H1 (cell line): ENCODE data around the gene TRPT1. TPM values are rescaled to one million over a fixed set of nuclear protein-coding genes. Genes with fewer than 3 reads are reported as not detected.

Source experiments
- CTCF ChIA-PET: fragments of 300-600 bp; sonication (Branson Sonifier 250); formaldehyde crosslinking; loops from one replicate; lab custom pipeline; 2021; ENCODE audit not compliant: partially characterized antibody; lab: Charles Lee
- POLR2A ChIA-PET: fragments of 300-600 bp; sonication (Branson Sonifier 250); formaldehyde crosslinking; loops from one replicate; lab custom pipeline; 2021; ENCODE audit warnings: inconsistent platforms; ENCODE audit not compliant: partially characterized antibody; lab: Charles Lee
- DNase-seq, 2 experiments: peaks; one replicate each; pipeline versions ENCODE4 v3.0.0 to v3.0.0-alpha.2; 2010 to 2022; ENCODE audit warnings: low spot score in 2 of 2, low read depth in 1 of 2, mixed read lengths in 1 of 2
- FAIRE-seq: peaks from 2 replicates; lab custom pipeline; 2011; peaks lifted over from hg19 to GRCh38; lab: Jason Lieb, UNC
- H2AFZ ChIP-seq: 2 replicates; pipeline ENCODE4 v1.8.1; 2012; ENCODE audit warnings: low read length, inconsistent platforms
- H2AK5ac ChIP-seq: 2 replicates; pipeline ENCODE4 v1.6.1; 2013; ENCODE audit warnings: low read depth, low read length
- H2BK120ac ChIP-seq: replicated peaks from 2 replicates; pipeline ENCODE3; 2013; ENCODE audit warnings: low read depth, low read length, inconsistent platforms
- H2BK12ac ChIP-seq: 2 replicates; pipeline ENCODE4 v1.6.1; 2013; ENCODE audit warnings: low read depth, low read length
- H2BK15ac ChIP-seq: 2 replicates; pipeline ENCODE4 v1.6.1; 2013; ENCODE audit warnings: low read length
- H2BK20ac ChIP-seq: 2 replicates; pipeline ENCODE4 v1.6.1; 2013; ENCODE audit warnings: low read length
- H2BK5ac ChIP-seq: 2 replicates; pipeline ENCODE4 v1.6.1; 2013; ENCODE audit warnings: low read depth, low read length
- H3K14ac ChIP-seq: 2 replicates; pipeline ENCODE4 v1.6.1; 2013; ENCODE audit warnings: inconsistent platforms; ENCODE audit not compliant: insufficient read length
- H3K18ac ChIP-seq: 2 replicates; pipeline ENCODE4 v1.6.1; 2013; ENCODE audit warnings: low read length; ENCODE audit errors: extremely low read depth
- H3K23ac ChIP-seq: 2 replicates; pipeline ENCODE4 v1.6.1; 2013; ENCODE audit warnings: inconsistent platforms; ENCODE audit not compliant: insufficient read length
- H3K23me2 ChIP-seq: 2 replicates; pipeline ENCODE4 v1.6.1; 2013; ENCODE audit warnings: low read depth, low read length
- H3K27ac ChIP-seq: 2 replicates; pipeline ENCODE4 v1.6.1; 2011; ENCODE audit warnings: low read depth, low read length, inconsistent platforms
- H3K27me3 ChIP-seq, 4 experiments: replicated peaks in 1 of 4; 1 replicate in 1 of 4; 2 replicates in 3 of 4; pipeline versions ENCODE4 v1.6.1 to v1.8.1; 2011 to 2013; ENCODE audit warnings: low read length in 3 of 4, mild to moderate bottlenecking in 3 of 4, inconsistent platforms in 2 of 4, mixed read lengths in 2 of 4, moderate library complexity in 1 of 4; ENCODE audit not compliant: control insufficient read depth in 3 of 4, insufficient read depth in 3 of 4; ENCODE audit errors: extremely low read depth in 1 of 4
- H3K36me3 ChIP-seq, 4 experiments: 2 replicates each; pipeline versions ENCODE4 v1.6.1 to v1.8.1; 2011 to 2013; ENCODE audit warnings: mild to moderate bottlenecking in 4 of 4, low read length in 3 of 4, moderate library complexity in 2 of 4, control low read depth in 1 of 4, inconsistent platforms in 1 of 4; ENCODE audit not compliant: insufficient read depth in 4 of 4, control insufficient read depth in 2 of 4
- H3K4ac ChIP-seq: replicated peaks from 2 replicates; pipeline ENCODE3; 2013; ENCODE audit warnings: low read length, low read depth, mixed read lengths, inconsistent platforms; ENCODE audit not compliant: insufficient read length
- H3K4me1 ChIP-seq, 4 experiments: replicated peaks in 1 of 4; 1 replicate in 1 of 4; 2 replicates in 3 of 4; pipeline versions ENCODE4 v1.6.1 to v1.8.1; 2011 to 2013; ENCODE audit warnings: low read length in 3 of 4, inconsistent platforms in 2 of 4, mixed read lengths in 1 of 4; ENCODE audit not compliant: insufficient read depth in 4 of 4, control insufficient read depth in 3 of 4
- H3K4me2 ChIP-seq, 2 experiments: 2 replicates each; pipeline versions ENCODE4 v1.6.1 to v1.8.1; 2011 to 2013; ENCODE audit warnings: low read depth in 2 of 2, low read length in 2 of 2, control low read depth in 1 of 2, inconsistent platforms in 1 of 2, mild to moderate bottlenecking in 1 of 2; ENCODE audit not compliant: insufficient read depth in 1 of 2
- H3K4me3 ChIP-seq, 4 experiments: fragments of 200-600, 300-600 bp in 1 of 4; sonication (generic), shearing (Covaris generic), sonication (Bioruptor Twin) in 1 of 4; 2 replicates each; pipeline versions ENCODE4 v1.5.1 to v1.8.1; 2011 to 2016; ENCODE audit warnings: low read length in 4 of 4, low read depth in 3 of 4, control low read depth in 2 of 4, inconsistent platforms in 2 of 4, mild to moderate bottlenecking in 2 of 4, mixed read lengths in 1 of 4, moderate library complexity in 1 of 4; ENCODE audit not compliant: insufficient read depth in 2 of 4; ENCODE audit errors: extremely low read depth in 1 of 4
- H3K56ac ChIP-seq: replicated peaks from 2 replicates; pipeline ENCODE3; 2013; ENCODE audit warnings: low read depth, mild to moderate bottlenecking, mixed read lengths, low read length, inconsistent platforms; ENCODE audit not compliant: insufficient read length
- H3K79me1 ChIP-seq: 2 replicates; pipeline ENCODE4 v1.6.1; 2013; ENCODE audit warnings: low read depth, low read length, control low read depth
- H3K79me2 ChIP-seq, 2 experiments: 2 replicates each; pipeline versions ENCODE4 v1.6.1 to v1.8.1; 2012 to 2013; ENCODE audit warnings: low read length in 2 of 2, mild to moderate bottlenecking in 2 of 2, inconsistent platforms in 1 of 2; ENCODE audit not compliant: insufficient read depth in 2 of 2, control insufficient read depth in 1 of 2
- H3K9ac ChIP-seq, 4 experiments: replicated peaks in 1 of 4; 1 replicate in 1 of 4; 2 replicates in 3 of 4; pipeline versions ENCODE4 v1.6.1 to v1.8.1; 2011 to 2013; ENCODE audit warnings: low read depth in 3 of 4, low read length in 3 of 4, control low read depth in 2 of 4, mild to moderate bottlenecking in 2 of 4, moderate library complexity in 2 of 4, inconsistent platforms in 1 of 4; ENCODE audit errors: extremely low read depth in 1 of 4
- H3K9me3 ChIP-seq, 2 experiments: 2 replicates each; pipeline versions ENCODE4 v1.6.1 to v1.8.1; 2012 to 2013; ENCODE audit warnings: mild to moderate bottlenecking in 2 of 2, moderate library complexity in 2 of 2, control low read depth in 1 of 2, inconsistent platforms in 1 of 2, low read depth in 1 of 2, low read length in 1 of 2, mixed read lengths in 1 of 2; ENCODE audit not compliant: insufficient read depth in 2 of 2
- H4K20me1 ChIP-seq, 2 experiments: replicated peaks in 1 of 2; 2 replicates each; pipeline versions ENCODE3 to v1.8.1; 2011 to 2013; ENCODE audit warnings: inconsistent platforms in 2 of 2, low read length in 2 of 2, mild to moderate bottlenecking in 1 of 2; ENCODE audit not compliant: insufficient read depth in 2 of 2, control insufficient read depth in 1 of 2
- H4K5ac ChIP-seq: 2 replicates; pipeline ENCODE4 v1.6.1; 2013; ENCODE audit warnings: low read length, low read depth, mixed read lengths, inconsistent platforms; ENCODE audit not compliant: insufficient read length
- H4K8ac ChIP-seq: 2 replicates; pipeline ENCODE4 v1.8.0; 2013; ENCODE audit warnings: mild to moderate bottlenecking, moderate library complexity, low read length, inconsistent platforms; ENCODE audit not compliant: insufficient read depth; ENCODE audit errors: extremely low read depth
- H4K91ac ChIP-seq: replicated peaks from 2 replicates; pipeline ENCODE3; 2013; ENCODE audit warnings: low read length, mixed read lengths, inconsistent platforms; ENCODE audit not compliant: insufficient read length
- ASH2L ChIP-seq: fragments of 200-600, 300-600 bp; sonication (generic); IDR thresholded peaks from one replicate; pipeline ENCODE4 v1.7.1; 2017; ENCODE audit warnings: low read length
- CEBPB ChIP-seq: IDR thresholded peaks from 2 replicates; pipeline ENCODE4 v1.6.1; 2012; ENCODE audit warnings: low read depth, low read length
- GABPA ChIP-seq: IDR thresholded peaks from 2 replicates; pipeline ENCODE4 v1.6.1; 2011; ENCODE audit warnings: mild to moderate bottlenecking, low read length, moderate library complexity, borderline replicate concordance; ENCODE audit not compliant: insufficient read depth
- GTF2F1 ChIP-seq: IDR thresholded peaks from 2 replicates; pipeline ENCODE4 v1.6.1; 2012; ENCODE audit warnings: low read depth, low read length, improper control_type of control experiment, borderline replicate concordance
- JUND ChIP-seq: IDR thresholded peaks from 2 replicates; pipeline ENCODE4 v1.6.1; 2011; ENCODE audit warnings: mild to moderate bottlenecking, improper control_type of control experiment, low read length
- KDM1A ChIP-seq: fragments of 200-600, 300-600 bp; sonication (generic); IDR thresholded peaks from 2 replicates; pipeline ENCODE4 v1.7.1; 2016; ENCODE audit warnings: mild to moderate bottlenecking, low read length, borderline replicate concordance
- KDM5A ChIP-seq: fragments of 200-600 bp; IDR thresholded peaks from 2 replicates; pipeline ENCODE4 v1.7.1; 2012; ENCODE audit warnings: mild to moderate bottlenecking, low read length, inconsistent platforms, mixed read lengths
- POLR2AphosphoS5 ChIP-seq: IDR thresholded peaks from 2 replicates; pipeline ENCODE4 v1.6.1; 2011; ENCODE audit warnings: low read depth, low read length
- SIX5 ChIP-seq: IDR thresholded peaks from 2 replicates; pipeline ENCODE4 v1.6.1; 2011; ENCODE audit warnings: mild to moderate bottlenecking, low read depth, low read length
- SRF ChIP-seq: IDR thresholded peaks from 2 replicates; pipeline ENCODE4 v1.6.1; 2011; ENCODE audit warnings: mild to moderate bottlenecking, low read depth, low read length, moderate library complexity
- SUZ12 ChIP-seq: fragments of 200-600 bp; sonication (generic); IDR thresholded peaks from 2 replicates; pipeline ENCODE4 v1.6.1; 2012; ENCODE audit warnings: mild to moderate bottlenecking, inconsistent platforms, low read length, moderate library complexity, mixed read lengths
- TCF12 ChIP-seq: IDR thresholded peaks from 2 replicates; pipeline ENCODE4 v1.6.1; 2011; ENCODE audit warnings: low read depth, mild to moderate bottlenecking, low read length
- WGBS, 2 experiments: shearing (Covaris generic) in 1 of 2; methylation state at CpG; one replicate each; pipeline versions ENCODE4 v1.1.6 to v1.1.7; 2013 to 2015; ENCODE audit warnings: low lambda C conversion rate in 2 of 2, mixed read lengths in 2 of 2, inconsistent platforms in 1 of 2, low coverage in 1 of 2, missing lambda C conversion rate in 1 of 2; ENCODE audit not compliant: insufficient replicate concordance in 2 of 2, insufficient coverage in 1 of 2, insufficient read length in 1 of 2; ENCODE audit errors: extremely low coverage in 1 of 2, missing lambda C conversion rate in 1 of 2; 5-methylcytosine and 5-hydroxymethylcytosine counted together
- polyA plus RNA-seq, 7 experiments: library from polyadenylated mRNA; depleted of rRNA in 3 of 7; stranded (reverse) in 5 of 7; unstranded in 2 of 7; fragments of >200 nt in 5 of 7; fragments of 200-250 nt in 2 of 7; gene quantifications; 1 replicate in 5 of 7; 2 replicates in 1 of 7; 4 replicates in 1 of 7; pipeline versions ENCODE4 v1.2.1 to v1.2.3, GENCODE V29; 2011 to 2013; ENCODE audit warnings: missing spikeins in 2 of 7, mixed read lengths in 2 of 7
- total RNA-seq: library from RNA; stranded (reverse); fragmentation: NEBNext Ultra II Directional; extraction: Animal tissue kit (Norgen Biotek cat#: 25700); gene quantifications from 2 replicates; pipeline ENCODE4 v1.2.1, GENCODE V29; 2021

TRPT1 gene
- total and polyA plus RNA-seq, 2 of the 8 experiments (the other 6 are each of a cell fraction or from before 2014, with no cell fraction given) = 34.5 to 74.6 TPM

GRCh38 chr11:64208796-64209562, 17.0 kb downstream of the TRPT1 start:
- CTCF ChIA-PET = interaction anchor here (1.1 to 7.4 kb wide), 12 partner anchors 10 to 202 kb away, joined by 3 to 64 read pairs (median 4); partner anchors contain the start of genes DNAJC4, NUDT22, PLCB3 and TRPT1
- H3K79me2 ChIP-seq = no peaks in the 10 kb centered on the region
- no peaks in the 10 kb centered on the region; a peak in 1 of 7 replicates for H3K27me3 ChIP-seq
- H2AFZ ChIP-seq = no peak overlapping the region
- peaks cover 0 to 5% (median 0%) of the 10 kb centered on the region in 4 experiments; a peak in 3 of 7 replicates for H3K4me1 ChIP-seq
- no peak overlapping the region for H3K4me3 ChIP-seq
- H2BK12ac ChIP-seq = no peak overlapping the region
- H3K4ac ChIP-seq = no peak overlapping the region
- H3K14ac ChIP-seq = no peak overlapping the region
- POLR2A ChIA-PET = interaction anchor here (0.6 to 18.4 kb wide), 6 partner anchors 12 to 42 kb away, joined by 3 to 253 read pairs (median 6); partner anchors contain the start of genes NUDT22, PLCB3, STIP1 and TRPT1
- peaks cover 13 to 25% (median 17%) of the 10 kb centered on the region in 4 experiments for H3K36me3 ChIP-seq
- H2AK5ac ChIP-seq = no peak overlapping the region
- H2BK120ac ChIP-seq = no peak overlapping the region
- no peak overlapping the region for H2BK20ac ChIP-seq
- H3K79me1 ChIP-seq = no peaks in the 10 kb centered on the region
- no peak overlapping the region for H3K23ac ChIP-seq
- H3K56ac ChIP-seq = no peak overlapping the region
- no peak overlapping the region for H2BK5ac ChIP-seq
- no peak overlapping the region for H3K18ac ChIP-seq
- H3K4me2 ChIP-seq = no peak overlapping the region
- H4K8ac ChIP-seq = peak overlapping the region; percentile 71; the same call in 1 of the 2 replicates
- no peak overlapping the region for H3K9ac ChIP-seq
- no peak overlapping the region for H4K91ac ChIP-seq
- FAIRE-seq = no peak
- no peak overlapping the region for H2BK15ac ChIP-seq
- no peak for TF ChIP-seq ASH2L
- no peak for TF ChIP-seq POLR2AphosphoS5
- TF ChIP-seq GTF2F1 = no peak
- TF ChIP-seq JUND = no peak
- no peak for TF ChIP-seq TCF12
- no peak for TF ChIP-seq KDM5A
- no peak for TF ChIP-seq SUZ12
- no peak for TF ChIP-seq SIX5
- TF ChIP-seq SRF = no peak
- no peak for TF ChIP-seq GABPA
- no peak for TF ChIP-seq CEBPB
- TF ChIP-seq KDM1A = no peak
- WGBS, 2 experiments = 86% methylated on average over 18 of the region's 18 CpGs; no CpG with 5 or more reads in 1 of the 2 experiments
- no peaks in the 10 kb centered on the region for H3K9me3 ChIP-seq
- H3K23me2 ChIP-seq = no peaks in the 10 kb centered on the region
- H4K5ac ChIP-seq = no peak overlapping the region
- H4K20me1 ChIP-seq = peaks cover 3 to 9% of the 10 kb centered on the region in 2 experiments
- no peak for DNase-seq
- H3K27ac ChIP-seq = no peak overlapping the region
